Heart left ventricle (tissue), 16 donors: ENCODE data around the gene SCCPDH. TPM values are rescaled to one million over a fixed set of nuclear protein-coding genes. Genes with fewer than 3 reads are reported as not detected.

ENCODE experiments used
- ATAC-seq, 4 donors: fragments of 200-7000 bp; cut with Tn5 transposase; one replicate each; pipeline ENCODE4 v1.9.1; 2020 to 2022; ENCODE audit warnings: moderate library complexity in 4 of 4, mild to moderate bottlenecking in 3 of 4, moderate number of reproducible peaks in 1 of 4
- DNase-seq, 5 donors: peaks; one replicate each; pipeline ENCODE4 v3.0.0-alpha.2; 2020
- H3K27ac ChIP-seq, 12 donors: fragments of 200-600 bp; sonication (generic) in 4 of 12; one replicate each; pipeline versions ENCODE4 v1.5.0 to v1.8.0; 2016 to 2022; ENCODE audit warnings: mild to moderate bottlenecking in 2 of 12
- H3K27me3 ChIP-seq, 9 donors: fragments of 200-600 bp; sonication (generic) in 2 of 9; one replicate each; pipeline versions ENCODE4 v1.5.1 to v1.8.0; 2016 to 2022; ENCODE audit warnings: mild to moderate bottlenecking in 3 of 9
- H3K36me3 ChIP-seq, 9 donors: fragments of 200-600 bp; sonication (generic) in 2 of 9; one replicate each; pipeline versions ENCODE4 v1.5.0 to v1.8.0; 2018 to 2022; ENCODE audit warnings: mild to moderate bottlenecking in 2 of 9
- H3K4me1 ChIP-seq, 12 donors: fragments of 200-600 bp; sonication (generic) in 4 of 12; one replicate each; pipeline versions ENCODE4 v1.5.0 to v1.8.0; 2016 to 2022; ENCODE audit warnings: mild to moderate bottlenecking in 3 of 12
- H3K4me3 ChIP-seq, 12 donors: fragments of 200-600 bp; sonication (generic) in 4 of 12; one replicate each; pipeline versions ENCODE4 v1.5.0 to v1.8.0; 2017 to 2022; ENCODE audit warnings: mild to moderate bottlenecking in 9 of 12, moderate library complexity in 4 of 12
- H3K9me3 ChIP-seq, 12 donors: fragments of 200-600 bp; sonication (generic) in 4 of 12; one replicate each; pipeline versions ENCODE4 v1.5.0 to v1.8.0; 2016 to 2022; ENCODE audit warnings: mild to moderate bottlenecking in 1 of 12
- POLR2A ChIP-seq, 2 donors: fragments of 450-650 bp; IDR thresholded peaks; one replicate each; pipeline ENCODE4 v1.6.1; 2017; ENCODE audit warnings: antibody characterized with exemption in 2 of 2, mild to moderate bottlenecking in 2 of 2, moderate library complexity in 2 of 2
- WGBS, 4 donors: extraction: QIAGEN DNeasy Blood & Tissue Kit in 2 of 4; methylation state at CpG; one replicate each; pipeline versions ENCODE4 v1.1.5 to v1.1.7; 2013 to 2018; 5-methylcytosine and 5-hydroxymethylcytosine counted together
- intact Hi-C, 10 donors: fragments of 100-400 bp; cut with DNase I; formaldehyde crosslinking; loops; one replicate each; pipeline versions ENCODE4 v1.11.1 to v1.14.2; 2022
- polyA plus RNA-seq, 2 donors: library from polyadenylated mRNA; stranded (reverse); fragments of 200-250 nt; gene quantifications; one replicate each; pipeline ENCODE4 v1.2.3, GENCODE V29; 2013
- total RNA-seq, 9 donors: library from RNA; depleted of rRNA in 2 of 9; stranded (reverse); fragments of >200 nt in 2 of 9; fragmentation: NEBNext Ultra II Directional in 3 of 9; extraction: Animal tissue kit (Norgen Biotek cat#: 25700) in 3 of 9; gene quantifications; one replicate each; pipeline versions ENCODE4 v1.1.0 to v1.2.4, GENCODE V29; 2016 to 2023
- TF ChIP-seq, protein P1 (sequence below), 12 donors: fragments of 200-600 bp; sonication (generic) in 4 of 12; IDR thresholded peaks; one replicate each; pipeline versions ENCODE4 v1.5.0 to v1.8.0; 2018 to 2022; ENCODE audit warnings: antibody characterized with exemption in 12 of 12, mild to moderate bottlenecking in 5 of 12
- donor health status: ischemic (EF 13 %, LVEDD 7.1; RV severe dilation, severe dysfunction).
- donor health status: healthy with polysubstance abuse.
- donor health status: DM: no; HTN: yes; CAD: no.
- donor health status: DM: no; HTN: no; CAD: no.
- donor health status: ischemic (EF 25% LVEDD 6.9; RV normal size, moderate dysfunction).
- donor health status: ischemic (EF 25% LVEDD 5.7; RV mildly dilated, moderate dysfunction).
- donor health status: healthy.
- donor health status: DM: yes; HTN: yes; CAD: no.
- donor health status: ischemic (EF 35%, LVEDD 5.7; RV mildly dilated, moderate dysfunction).
- donor health status: nonischemic (EF 11% LVEDD 7.7; RV severe dilation, severe dysfunction).
- donor health status: DM: yes; HTN: yes; CAD: no.
- donor health status: PGD.
- donor health status: ischemic (EF 29% LVEDD 5.4; RV normal size, mild dysfunction).
- donor health status: nonischemic (EF 23%, LVEDD 6.1; RV moderate dilation, normal function).

The SCCPDH gene
- total and polyA plus RNA-seq, 11 donors = 13.8 to 36.4 (median 31.0) TPM

DNA sequence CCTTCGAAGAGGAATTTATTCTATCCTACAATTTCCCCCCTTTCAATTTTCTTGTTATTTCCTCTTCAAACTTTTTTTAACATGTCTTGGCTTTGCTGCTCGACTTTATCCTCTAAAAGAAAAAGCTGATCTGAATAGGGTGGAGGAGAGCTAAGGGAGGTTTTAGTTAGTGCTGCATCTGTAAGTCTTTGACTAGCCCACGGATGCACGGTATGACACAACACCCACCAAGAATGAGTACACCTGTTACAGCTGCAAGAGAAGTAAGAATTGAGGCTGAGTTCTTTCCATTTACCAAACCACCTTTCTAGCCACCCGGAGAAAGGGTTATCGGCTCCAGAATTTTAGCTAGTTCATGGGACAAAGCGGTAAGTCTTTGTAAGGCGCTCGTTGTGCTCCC, 23.8 kb downstream of the SCCPDH start:
- no peak overlapping the region for H3K27ac ChIP-seq
- no peaks in the 10 kb centered on the region for H3K27me3 ChIP-seq
- DNase-seq (no peak), ATAC-seq (no peak)
- peaks cover 0 to 46% (median 26%) of the 10 kb centered on the region in 9 donors for H3K36me3 ChIP-seq
- 69 to 89% (median 83%) methylated on average over 9 of the region's 9 CpGs for WGBS, 4 donors
- no peaks in the 10 kb centered on the region for H3K9me3 ChIP-seq
- intact Hi-C loops = no loop called here
- TF ChIP-seq POLR2A (IDR thresholded peaks at IDR 0.05) = no peak
- TF ChIP-seq, protein P1, sequence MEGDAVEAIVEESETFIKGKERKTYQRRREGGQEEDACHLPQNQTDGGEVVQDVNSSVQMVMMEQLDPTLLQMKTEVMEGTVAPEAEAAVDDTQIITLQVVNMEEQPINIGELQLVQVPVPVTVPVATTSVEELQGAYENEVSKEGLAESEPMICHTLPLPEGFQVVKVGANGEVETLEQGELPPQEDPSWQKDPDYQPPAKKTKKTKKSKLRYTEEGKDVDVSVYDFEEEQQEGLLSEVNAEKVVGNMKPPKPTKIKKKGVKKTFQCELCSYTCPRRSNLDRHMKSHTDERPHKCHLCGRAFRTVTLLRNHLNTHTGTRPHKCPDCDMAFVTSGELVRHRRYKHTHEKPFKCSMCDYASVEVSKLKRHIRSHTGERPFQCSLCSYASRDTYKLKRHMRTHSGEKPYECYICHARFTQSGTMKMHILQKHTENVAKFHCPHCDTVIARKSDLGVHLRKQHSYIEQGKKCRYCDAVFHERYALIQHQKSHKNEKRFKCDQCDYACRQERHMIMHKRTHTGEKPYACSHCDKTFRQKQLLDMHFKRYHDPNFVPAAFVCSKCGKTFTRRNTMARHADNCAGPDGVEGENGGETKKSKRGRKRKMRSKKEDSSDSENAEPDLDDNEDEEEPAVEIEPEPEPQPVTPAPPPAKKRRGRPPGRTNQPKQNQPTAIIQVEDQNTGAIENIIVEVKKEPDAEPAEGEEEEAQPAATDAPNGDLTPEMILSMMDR (IDR thresholded peaks at IDR 0.05) = no peak
- no peaks in the 10 kb centered on the region for H3K4me1 ChIP-seq
- no peak overlapping the region for H3K4me3 ChIP-seq

DNA sequence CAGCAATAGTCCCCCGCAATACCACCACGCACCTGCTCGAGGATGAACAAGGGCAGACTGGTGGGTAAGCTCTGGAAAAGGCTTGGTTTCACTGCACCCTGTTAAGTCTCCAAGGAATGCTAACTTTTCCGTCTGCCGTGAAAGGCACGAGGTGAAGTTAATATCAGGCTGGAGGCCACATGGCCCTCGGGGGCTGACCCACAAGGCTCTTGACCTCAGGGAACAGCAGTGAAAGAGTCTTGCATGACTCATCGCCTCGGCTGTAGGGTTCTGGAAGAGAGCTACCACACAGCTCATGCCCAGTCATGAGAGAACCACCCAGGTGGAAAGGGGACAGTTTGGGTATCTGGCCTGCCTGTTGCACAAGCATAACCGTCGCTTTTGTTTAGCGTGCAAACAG, 24.7 kb downstream of the SCCPDH start:
- TF ChIP-seq, protein P1 (IDR thresholded peaks at IDR 0.05) = no peak
- TF ChIP-seq POLR2A (IDR thresholded peaks at IDR 0.05) = no peak
- no peak for ATAC-seq

DNA sequence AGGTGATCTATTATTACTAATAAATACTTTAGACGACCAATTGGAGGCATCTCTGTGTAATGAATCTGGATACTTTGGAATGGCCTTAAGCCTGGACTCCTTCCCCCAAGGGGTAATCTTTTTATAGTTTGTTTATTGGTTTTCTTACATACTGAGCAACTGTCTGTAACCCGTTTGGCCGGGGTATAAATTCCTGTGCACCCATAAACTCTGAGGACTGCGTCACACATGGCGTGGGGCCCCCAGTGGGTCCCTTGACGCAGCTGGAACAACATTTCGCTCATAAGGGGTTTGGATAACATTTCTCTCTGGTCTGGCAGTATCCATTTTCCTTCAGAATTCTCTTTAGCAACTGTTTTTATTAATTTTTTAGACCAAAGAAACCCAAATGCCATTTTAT, 26.5 kb downstream of the SCCPDH start:
- WGBS, 4 donors = 71 to 83% (median 78%) methylated on average over 7 of the region's 7 CpGs
- TF ChIP-seq, protein P1 (IDR thresholded peaks at IDR 0.05) = no peak
- no peak for TF ChIP-seq POLR2A (IDR thresholded peaks at IDR 0.05)
- H3K9me3 ChIP-seq = no peaks in the 10 kb centered on the region
- DNase-seq = no peak
- intact Hi-C loops = loop anchor here in 7 of 10 donors (5.0 to 10.0 kb wide), 4 partner anchors 246 to 256 kb away; partner anchors contain the start of gene SMYD3 (in 1 of the 7)
- no peaks in the 10 kb centered on the region for H3K27me3 ChIP-seq
- H3K4me3 ChIP-seq = no peak overlapping the region
- H3K4me1 ChIP-seq = no peaks in the 10 kb centered on the region
- no peak for ATAC-seq
- H3K36me3 ChIP-seq = peaks cover 0 to 23% (median 12%) of the 10 kb centered on the region in 9 donors
- peak overlapping the region in 1 of 12 donors; percentile 30 for H3K27ac ChIP-seq

More for the DNA sequence above, 24.7 kb downstream of the SCCPDH start:
- Histone ChIP-seq H3K27ac (no peak overlapping the region), H3K36me3 (peaks cover 0 to 37% (median 17%) of the 10 kb centered on the region in 9 donors), H3K27me3 (no peaks in the 10 kb centered on the region), H3K4me3 (no peak overlapping the region), H3K4me1 (no peaks in the 10 kb centered on the region), H3K9me3 (no peaks in the 10 kb centered on the region)
- intact Hi-C loops = no loop called here
- WGBS, 4 donors = 73 to 84% (median 78%) methylated on average over 12 of the region's 12 CpGs
- no peak for DNase-seq

DNA sequence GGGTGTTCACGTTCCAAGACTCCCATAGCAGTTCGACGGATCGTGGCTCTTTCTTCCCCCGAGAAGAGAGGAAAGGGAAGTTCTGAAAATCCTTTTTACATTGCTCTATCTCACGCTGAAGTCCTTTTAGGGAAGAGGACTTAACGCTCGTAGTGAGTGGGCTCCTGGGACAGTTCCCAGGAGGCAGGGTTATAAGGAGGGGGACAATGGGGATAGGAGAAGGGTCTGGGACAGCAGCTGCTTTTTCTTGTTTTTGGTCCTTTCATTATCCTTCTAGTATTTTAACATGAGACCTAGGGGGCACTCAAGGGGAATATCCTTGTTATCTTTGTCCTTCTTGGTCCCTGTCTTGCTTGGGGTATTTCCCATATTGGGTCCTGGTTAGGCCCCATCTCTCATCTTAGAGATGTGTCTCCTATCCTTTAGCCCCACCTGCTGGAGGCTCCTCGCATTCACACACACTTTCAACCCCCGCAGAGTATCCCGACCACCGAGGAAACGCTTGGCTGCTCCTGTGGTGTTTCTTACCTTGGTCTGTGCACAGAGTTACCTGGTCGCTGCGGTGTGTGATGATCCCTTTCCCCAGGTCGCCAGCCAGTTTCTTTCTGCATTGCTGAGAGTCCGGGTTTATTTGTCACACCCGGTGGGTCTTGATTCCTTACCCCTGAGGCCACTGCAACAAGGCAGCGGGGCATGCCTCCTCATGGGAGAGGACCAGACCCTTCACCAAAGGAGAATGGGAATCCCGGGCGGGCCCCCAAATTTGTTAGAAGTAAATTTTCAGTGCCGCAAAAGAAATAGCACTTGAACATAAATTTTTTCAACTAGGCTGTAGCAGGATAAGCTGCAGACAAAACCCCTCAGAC, 29.7 kb downstream of the SCCPDH start:
- Histone ChIP-seq H3K4me3 (no peak overlapping the region), H3K9me3 (no peaks in the 10 kb centered on the region), H3K27me3 (no peaks in the 10 kb centered on the region), H3K36me3 (peaks cover 0 to 30% (median 5%) of the 10 kb centered on the region in 9 donors), H3K27ac (no peak overlapping the region), H3K4me1 (no peaks in the 10 kb centered on the region)
- WGBS, 4 donors = 57 to 62% (median 61%) methylated on average over 22 of the region's 22 CpGs
- peak in 3 of 4 donors; percentile 72 to 84 (median 82) for ATAC-seq
- DNase-seq = peak in 4 of 5 donors; percentile 38 to 49 (median 46)
- TF ChIP-seq, protein P1 (IDR thresholded peaks at IDR 0.05) = peak; percentile 56 to 78 (median 72)
- no peak for TF ChIP-seq POLR2A (IDR thresholded peaks at IDR 0.05)
- intact Hi-C loops = loop anchor here in 8 of 10 donors (1.0 to 10.0 kb wide), 6 partner anchors 65 to 259 kb away; partner anchors contain the start of gene SMYD3 (in 1 of the 8)
